HG03575 (cell line): ENCODE results near the gene FILIP1L.

Experiments used
- ATAC-seq: cut with Tn5 transposase; IDR thresholded peaks from one replicate; pipeline ENCODE4 v1.9.1; 2021; ENCODE audit not compliant: unreplicated experiment, insufficient number of reproducible peaks, low FRiP score; ENCODE audit errors: extremely low read depth

Gene FILIP1L

DNA sequence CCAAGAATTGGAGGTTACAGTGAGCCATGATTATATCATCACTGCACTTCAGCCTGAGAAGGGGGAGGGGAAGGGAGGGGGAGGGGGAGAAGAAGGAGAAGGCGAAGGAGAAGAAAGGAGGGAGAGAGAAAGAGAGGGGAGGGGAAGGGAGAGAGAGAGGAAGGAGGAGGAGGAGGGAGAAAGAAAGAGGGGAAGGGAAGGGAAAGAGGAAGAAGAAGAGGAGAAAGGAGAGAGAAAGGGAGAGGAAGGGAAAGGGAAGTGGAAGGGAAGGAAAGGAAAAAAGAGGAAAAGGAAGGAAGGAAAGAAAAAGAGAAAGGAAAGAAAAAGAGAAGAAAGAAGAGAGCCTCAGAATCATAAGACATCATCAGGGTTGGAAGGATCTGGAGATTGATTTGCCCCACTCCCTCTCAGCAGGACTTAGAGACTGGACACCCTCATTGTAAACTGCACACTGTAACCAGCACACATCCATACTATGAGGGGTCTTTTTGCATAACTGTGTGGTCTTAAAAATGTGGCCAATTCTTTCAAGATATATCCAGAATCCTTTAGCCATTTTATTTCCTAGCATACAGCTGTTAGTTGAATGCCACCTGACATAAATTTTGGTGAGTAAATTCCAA lies 165.7 kb downstream of the FILIP1L start:
- no peak for ATAC-seq

DNA sequence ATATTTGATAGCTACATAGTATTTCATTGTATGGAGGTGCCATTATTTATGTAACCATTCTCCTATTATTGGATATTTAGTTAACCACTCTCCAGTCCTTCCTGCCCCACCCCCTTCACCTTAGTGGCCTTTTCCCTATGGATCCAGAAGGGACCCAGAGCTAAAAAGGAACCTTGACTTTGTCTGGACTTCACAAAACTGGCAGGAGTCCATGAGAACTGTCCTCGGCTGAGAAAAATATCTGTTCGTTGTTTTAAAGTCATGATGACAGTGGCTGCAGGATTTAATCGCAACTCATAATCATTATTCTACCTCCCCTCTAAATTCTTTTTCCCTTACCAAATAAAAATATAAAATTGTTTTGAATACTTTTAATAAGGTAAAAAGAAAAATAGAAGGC lies 166.9 kb downstream of the FILIP1L start:
- ATAC-seq, result no peak

DNA sequence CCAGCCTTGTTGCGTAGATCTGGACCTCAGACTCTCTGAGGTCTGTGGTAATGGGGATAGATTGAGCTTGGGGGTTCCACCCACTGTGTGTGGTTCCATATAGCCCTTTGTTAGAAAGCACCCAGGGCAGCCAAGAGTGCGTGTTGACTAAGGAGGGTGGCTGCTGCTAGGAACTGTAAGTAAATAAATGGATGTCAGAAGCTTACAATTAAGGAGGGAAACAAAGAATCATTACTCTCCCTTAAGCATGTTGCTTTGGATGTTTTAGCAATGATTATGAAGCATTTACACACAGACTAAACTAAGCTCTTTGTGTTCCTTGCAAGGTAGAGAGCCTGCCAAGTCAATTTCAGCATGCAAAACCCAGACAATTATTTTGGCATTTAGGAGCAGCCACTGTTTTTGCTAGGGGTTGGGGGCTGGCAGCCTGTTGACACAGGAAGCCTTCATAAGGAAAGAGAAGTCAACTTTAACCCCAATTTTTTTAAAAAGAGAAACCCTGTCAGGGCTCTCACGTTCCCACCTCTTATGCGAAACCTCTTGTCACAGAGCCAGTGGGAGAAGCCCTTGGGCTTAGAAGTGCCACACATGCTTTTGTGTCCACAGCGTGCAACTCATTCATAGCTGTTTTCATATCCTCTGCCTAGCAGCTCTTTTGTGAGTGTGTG lies 168.8 kb downstream of the FILIP1L start:
- ATAC-seq, result no peak

DNA sequence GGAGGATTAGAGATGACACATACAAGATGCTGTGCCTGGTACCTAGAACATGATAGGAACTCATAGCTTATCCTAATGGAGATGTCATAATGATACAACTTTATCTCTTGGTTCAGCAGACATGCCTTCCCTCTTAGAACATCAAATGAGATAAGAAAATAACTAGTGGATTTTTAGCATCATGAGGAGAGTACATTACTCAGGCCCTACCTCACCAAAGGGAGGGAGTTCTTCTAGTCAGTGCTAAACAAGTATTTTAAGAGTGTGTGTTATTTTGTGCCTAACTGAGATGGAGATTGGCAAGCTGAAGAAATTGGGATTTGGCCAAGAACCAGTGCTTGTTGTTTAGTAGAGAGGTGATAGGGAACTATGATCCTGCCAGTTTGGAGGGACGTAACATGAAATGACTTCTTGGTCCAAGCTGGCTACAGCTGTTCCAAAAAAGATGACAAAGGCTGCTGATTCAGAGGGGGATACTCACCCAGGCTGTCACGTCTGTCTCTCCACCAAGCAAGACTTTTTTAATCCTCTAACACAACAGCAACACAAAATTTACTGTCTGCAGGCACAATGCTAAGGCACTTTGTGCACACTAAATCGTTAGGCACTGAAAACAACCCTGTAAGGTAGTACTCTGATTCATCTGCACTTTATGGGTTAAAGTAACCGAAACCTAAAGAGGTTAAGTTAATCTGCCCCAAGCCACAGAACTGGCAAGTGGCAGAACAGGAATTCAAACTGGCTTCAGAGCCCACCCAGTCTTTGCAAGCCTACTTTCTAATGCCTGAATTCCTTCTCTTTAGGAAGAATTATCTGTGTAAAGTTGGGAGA lies 170.2 kb downstream of the FILIP1L start:
- ATAC-seq, result no peak

DNA sequence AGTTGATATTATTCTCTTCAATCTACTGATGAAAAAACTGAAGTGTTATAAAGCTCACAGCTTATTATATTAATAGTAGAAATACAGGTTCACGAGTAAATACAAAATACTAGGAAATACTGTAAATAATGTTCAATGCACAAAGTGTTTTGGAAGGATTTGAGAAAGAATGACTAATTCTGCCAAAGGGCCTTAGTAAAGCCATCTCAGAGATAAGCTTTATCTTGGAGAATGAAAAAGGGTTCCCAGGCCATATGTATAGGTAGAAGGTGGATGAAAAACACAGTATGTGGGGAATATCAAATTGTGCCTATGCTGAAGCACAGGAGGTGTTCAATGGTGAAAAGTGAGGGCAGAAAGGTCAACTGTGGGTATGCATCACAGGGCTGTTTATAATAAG lies 173.1 kb downstream of the FILIP1L start:
- ATAC-seq, result no peak

DNA sequence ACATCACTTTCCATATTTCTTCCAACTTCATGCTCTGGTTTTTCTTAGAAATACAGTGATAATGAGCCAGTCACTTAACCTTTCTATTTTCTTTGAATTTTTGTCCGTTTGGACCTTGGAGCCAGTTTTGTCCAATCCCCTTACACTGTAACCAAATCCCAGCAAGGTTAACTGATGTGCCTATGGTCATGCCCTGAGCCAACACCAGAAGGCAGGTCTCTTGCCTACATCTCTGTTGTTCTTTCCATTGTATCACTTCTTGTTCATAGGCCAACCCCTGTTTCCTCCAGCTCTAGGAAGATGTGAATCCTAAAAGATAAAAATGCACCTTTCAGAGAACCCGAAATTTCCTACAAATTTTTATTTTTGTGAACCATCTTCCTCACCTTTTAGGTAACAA lies 174.0 kb downstream of the FILIP1L start:
- ATAC-seq, result no peak

DNA sequence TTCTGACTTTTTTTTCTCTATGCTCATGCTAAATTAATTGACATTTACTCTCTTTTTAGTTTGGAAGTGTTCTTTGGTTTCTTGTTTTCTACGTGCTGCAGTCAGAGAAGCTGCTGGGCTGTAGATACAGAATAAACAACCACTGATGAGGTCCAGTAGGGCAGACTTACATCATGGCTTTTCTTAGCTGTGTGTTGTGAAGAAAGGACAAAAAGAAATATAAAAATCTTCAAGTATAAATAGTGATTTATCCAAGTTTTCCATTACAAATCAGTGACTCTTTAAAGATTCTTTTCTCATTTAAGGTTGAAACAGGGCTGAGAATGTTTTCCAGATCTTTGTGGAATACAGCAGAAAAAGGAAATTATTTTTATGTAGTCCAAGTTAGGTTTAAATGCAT lies 174.4 kb downstream of the FILIP1L start:
- ATAC-seq, result no peak

DNA sequence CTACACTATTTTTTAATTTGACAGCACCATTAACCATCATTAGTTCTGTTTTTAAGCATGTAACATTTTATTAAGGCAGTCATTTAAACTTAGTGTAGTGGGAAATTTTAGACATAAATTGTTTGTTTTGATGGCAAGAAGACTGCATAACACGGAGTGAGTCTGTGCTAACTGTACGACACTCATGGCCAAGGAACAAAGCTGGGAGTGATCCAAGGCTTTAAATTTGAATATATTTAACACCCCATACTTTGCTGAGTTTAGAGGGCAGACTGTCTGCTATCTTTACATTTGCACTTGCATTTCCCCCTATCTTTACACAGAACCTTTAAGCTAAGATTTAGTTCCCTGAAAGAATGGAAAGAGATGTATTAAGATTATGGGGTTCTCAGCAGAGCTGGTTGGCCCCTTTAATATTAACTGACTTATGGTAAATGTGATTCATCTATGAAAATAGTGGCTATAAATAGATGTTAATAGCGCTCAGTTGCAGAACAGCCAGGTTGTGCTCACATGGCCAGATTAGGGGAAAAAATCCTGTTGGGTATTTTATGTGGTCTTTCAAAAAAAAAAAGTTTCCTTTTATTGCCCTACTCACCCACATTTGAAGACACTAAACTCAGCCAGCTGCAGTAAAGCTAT lies 175.9 kb downstream of the FILIP1L start:
- ATAC-seq, result no peak

DNA sequence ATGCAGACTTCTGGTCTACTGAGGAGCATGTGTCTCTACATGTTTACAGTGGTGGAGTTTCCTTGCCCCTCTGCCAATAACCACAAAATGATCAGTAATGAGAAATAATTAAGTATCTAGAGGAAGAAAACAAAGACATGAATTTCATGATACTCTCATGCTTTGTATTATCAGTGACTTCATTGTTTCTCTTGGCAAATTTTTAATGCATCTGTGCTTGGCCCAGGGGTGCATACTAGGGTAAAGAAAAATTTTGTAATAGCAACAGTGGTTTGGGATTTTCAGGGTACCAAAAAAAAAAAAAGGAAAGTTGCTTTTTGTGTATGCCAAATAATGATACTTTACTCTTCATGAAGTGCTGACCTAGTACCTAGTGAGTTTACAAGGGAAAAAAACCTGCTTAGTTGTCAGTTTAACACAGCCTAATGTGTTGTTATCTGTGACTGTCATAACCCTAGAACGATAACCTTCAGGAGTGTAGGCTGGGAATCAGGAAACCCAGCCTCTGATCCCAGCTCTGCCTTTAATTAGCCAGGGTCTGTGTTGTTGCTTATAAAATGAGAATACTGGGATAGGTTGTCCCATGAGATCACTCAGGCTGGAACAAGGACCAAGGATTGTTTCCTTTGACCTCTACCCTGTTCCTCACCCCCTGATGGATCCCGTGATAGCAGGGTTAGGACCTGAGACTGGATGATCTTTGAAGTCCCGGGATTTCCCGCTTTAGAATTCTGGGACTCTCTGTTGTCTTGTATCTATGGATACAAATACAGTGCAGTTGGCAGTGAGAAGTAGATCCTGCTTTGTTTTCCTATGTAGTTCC lies 179.1 kb downstream of the FILIP1L start:
- ATAC-seq, result no peak

DNA sequence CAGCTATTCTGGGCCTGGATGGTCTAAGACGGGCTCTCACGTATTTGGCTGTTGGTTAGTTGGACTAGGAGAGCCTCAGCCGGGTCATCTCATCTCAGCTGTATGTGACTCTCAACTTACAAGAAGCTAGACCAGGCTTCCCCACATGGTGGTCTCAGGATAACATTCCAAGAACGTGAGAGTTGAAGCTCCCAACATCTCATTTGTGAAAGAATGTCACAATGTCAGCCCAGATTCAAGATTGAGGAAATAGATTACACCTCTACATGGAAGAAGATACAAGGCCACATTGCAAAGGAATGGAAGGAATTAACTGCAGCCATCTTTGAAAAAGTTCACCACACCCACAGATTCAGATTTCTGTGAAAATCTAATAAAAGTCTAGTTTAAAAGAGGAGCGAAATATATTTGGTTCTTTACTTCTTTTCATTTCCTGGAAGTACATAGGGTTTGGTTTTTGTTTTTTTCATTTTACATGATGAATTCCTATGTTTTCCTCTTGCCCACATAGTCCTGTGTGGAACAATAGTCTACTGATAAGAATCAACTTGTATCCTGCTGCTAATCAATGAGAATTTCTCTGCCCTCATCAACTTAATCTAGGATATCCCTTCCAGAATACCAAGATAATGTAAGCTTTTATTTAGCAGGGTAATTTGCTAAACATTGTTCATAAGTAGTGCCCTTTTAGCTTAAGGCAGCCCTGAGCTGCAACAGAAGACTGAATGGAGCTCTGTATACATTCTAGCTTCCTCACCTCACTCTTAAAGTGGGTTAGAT lies 180.1 kb downstream of the FILIP1L start:
- no peak for ATAC-seq

DNA sequence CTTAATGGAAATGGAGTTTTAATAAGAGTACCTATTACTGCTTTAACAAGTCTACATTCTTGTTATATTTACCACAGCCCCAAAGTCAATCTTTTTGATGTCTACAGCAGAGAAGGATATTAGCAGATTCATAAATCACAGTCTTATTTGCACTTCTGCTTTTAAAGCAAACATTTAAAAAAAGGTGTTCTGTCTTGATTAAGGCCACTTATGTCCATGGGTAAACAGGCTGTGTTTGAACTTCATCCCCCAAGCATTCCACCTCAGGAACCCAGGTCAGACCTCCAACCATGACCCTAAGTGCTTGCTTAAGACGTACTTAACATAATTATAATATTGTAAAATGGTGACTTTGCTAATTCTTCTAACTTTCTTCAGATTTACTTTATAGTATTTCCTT lies 183.2 kb downstream of the FILIP1L start:
- ATAC-seq, result no peak

DNA sequence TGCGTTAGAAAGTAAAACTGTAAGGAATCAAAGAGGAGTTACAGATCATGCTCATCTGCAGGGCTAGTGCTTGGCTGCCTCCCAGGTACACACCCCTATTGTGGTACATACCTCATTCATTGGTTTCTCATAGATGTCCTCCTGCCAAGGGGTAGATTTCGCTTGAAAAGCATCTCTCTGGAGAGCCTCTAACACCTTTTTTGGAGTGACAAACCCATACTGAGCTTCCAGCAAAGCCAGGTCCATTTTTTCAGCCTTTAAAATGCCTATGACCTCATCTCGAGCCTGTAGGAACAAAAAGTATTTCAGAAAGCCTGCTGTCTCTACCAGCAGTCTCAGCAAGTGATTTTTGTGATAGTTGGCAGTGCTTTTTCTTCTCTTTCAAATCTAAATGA lies 184.6 kb downstream of the FILIP1L start:
- ATAC-seq, result no peak

DNA sequence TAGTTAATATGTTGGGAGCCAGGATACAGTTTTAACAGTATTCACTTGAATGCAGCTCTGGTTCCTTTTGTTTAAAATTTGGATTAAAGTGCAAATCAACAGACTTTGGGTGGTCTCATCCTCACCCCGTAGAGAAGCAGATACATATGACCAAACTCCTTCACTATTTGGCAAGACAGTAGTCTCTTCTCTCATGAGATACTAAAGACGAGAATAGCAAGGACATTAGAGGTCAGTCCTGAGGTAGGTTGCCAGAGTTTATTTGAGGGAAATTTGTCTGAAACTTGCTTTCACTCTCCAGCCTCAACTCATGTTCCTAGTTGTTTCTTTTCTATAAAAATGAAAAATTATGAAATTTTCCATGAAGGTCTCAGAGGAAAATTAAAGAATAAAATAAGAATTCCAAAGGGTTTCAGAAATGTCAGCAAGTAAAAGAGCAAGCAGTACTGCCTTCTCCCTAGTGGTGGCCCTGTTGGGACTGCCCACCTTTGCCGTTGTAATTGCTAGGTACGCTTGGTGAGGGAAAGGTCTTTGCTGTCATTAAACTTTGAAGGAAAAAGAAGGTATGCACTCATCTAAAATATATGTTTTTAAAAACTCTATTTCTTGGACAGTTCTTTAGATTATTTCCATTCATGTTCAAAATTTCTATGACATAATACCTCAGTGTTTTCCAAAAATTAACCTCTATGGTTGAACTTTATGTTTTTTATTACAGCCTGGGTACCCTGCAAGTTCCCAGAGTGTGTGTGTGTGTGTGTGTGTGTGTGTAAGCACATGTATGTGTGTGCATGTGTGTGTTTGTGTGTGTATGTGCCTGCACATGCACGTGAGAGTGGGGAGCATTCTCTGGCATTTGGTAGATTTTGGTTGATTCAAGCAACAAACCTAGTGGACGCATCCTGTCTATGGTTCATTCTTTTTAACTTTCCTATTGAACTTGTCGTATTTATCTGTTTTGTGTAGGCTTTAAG lies 185.2 kb downstream of the FILIP1L start:
- ATAC-seq, result no peak

DNA sequence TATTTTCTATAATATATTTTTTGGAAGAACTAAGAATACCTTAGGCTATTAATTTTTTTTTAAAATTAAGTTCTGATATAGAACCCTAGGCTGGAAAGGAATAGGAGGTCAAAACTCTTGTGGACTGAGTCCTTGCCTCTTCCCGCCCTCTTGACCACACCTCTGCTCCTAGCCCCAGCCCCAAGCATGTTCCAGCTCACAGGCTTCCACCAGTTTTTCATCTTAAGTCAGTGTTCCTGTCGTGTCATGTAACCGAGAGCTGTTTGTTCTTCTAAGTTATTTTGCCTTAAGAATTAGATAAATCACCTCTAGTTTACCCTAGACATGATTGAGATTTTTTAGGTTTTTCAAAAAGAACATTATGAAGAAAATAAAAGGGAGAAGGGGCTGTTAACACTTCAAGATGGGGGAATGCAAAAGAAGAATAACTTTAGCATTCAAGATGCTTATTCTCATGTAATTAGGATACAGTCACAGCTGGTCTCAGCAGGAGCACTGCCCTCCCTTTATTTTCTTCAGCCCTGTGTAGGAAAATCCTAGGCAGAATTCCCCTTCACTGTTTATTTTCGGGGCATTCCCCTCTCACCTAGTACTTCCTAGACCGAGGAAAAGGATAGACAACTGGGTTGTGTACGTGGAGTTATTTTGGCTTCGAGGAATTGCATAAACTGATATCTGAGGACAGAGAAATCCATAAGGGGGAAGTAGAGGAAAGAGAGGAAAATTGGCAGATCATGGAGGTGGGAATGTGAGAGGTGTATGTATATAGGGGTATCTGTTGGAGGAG lies 186.4 kb downstream of the FILIP1L start:
- ATAC-seq, result no peak

DNA sequence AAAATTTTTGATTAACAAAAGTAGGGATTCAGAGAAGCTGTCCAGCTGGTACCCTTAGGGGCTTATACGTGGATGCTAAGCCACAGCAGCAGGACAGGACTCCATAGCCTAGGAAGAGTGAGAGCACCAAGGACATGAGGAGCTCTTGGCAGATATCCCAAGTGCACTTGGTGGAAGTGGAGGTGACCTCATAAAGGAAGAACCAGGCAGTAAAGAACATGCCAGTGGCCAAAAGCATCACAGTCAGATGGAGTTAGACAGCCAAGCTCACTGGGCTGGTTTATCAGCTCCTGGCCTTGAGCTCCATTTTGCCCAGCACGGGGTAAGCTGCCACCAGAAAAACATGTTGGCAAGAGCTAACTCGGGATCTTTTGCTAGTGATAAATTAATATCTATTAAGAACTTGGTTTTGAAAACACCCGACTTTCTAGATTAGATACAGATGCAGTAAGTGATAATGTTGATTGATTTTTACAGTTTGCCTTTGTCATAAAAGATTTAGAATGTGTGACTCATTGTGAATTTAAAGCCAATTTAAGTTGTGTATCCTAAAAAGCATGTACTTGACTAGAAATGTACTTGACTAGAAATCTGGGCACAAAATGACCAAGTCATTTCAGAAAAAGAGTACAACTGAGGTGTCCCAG lies 188.6 kb downstream of the FILIP1L start:
- no peak for ATAC-seq

DNA sequence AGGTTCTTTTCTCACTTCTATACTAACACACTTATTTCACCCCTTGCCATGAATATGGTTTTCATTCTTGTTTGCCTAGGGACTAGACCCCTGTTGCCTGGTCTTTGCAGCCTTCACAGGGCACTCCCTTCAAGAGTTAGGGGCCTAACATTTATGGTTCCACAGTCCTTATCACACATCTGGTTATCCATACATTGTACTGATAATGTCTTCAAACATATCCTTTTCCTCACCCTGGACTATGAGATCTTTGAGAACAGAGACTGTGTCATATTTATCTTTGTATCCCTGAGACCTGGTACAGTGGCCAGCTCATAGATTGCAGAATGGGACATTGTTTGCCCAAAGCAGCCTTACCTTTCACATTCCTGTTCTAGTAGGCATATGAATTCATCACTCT lies 190.4 kb downstream of the FILIP1L start:
- ATAC-seq, result no peak
